Esophagus mucosa (tissue), 1 donor: ENCODE results near the gene CHST15. TPM values are rescaled to one million over a fixed set of nuclear protein-coding genes. Genes with fewer than 3 reads are reported as not detected.
A peak's percentile ranks its signal among the peaks of the same experiment; 100 is the strongest.

Experiments
- ATAC-seq: fragments of 200-7000 bp; cut with Tn5 transposase; one replicate; pipeline ENCODE4 v1.9.1; 2020
- total RNA-seq: library from RNA; stranded (reverse); gene quantifications from one replicate; pipeline ENCODE4 v1.2.4, GENCODE V29; 2023
- donor health status: DM: yes; HTN: yes; CAD: no.

CHST15 gene
- total RNA-seq, 1 donor from 2014 or later: 6.1 TPM

DNA sequence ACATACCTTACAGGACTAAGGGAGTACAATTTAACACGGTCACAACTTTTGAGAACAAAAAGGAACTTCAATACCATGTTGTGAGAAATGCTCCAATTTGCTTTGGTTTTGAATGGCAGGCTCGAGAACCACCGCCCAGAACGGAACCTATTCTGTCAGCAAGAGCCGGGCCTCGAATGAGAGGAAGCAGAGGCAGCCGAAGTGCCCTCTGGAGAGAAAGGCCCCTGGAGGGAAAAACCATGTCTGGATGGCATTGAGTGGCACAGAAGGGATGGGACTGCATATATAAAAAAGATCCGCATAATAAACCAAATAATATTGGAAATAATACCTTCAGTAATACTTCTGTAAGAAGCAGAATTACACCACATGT lies 85.6 kb downstream of the CHST15 start:
- no peak for ATAC-seq

DNA sequence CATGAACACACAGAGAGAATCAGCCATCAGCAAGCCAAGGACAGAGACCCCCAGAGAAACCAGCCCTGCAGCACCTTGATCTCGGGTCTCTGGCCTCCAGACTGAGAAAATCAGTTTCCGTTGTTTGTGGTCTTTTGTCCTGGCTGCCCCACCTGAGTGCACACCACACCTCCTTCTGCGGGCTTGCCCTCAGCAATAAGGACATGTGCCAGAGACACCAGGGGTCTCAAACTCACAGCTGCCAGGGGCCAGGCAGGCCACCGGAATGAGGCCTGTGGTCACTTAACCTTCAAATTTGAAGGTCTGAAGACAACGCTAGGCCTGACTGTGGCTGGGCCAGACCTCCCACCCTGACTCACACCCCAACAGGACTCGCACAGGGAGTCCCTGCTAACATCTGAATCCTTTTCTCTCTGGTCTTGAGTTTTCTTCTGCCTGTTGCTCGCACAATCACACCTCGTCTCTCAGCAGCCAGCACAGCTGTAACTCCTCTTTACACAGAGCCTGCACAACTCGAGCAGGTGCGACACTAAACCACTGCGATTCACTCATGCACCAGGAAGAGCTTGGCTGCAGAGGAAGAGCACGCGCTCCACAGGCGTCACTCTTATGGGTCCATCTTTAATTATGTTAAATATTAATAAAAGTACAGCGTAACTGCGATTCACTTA lies 86.2 kb downstream of the CHST15 start:
- no peak for ATAC-seq

DNA sequence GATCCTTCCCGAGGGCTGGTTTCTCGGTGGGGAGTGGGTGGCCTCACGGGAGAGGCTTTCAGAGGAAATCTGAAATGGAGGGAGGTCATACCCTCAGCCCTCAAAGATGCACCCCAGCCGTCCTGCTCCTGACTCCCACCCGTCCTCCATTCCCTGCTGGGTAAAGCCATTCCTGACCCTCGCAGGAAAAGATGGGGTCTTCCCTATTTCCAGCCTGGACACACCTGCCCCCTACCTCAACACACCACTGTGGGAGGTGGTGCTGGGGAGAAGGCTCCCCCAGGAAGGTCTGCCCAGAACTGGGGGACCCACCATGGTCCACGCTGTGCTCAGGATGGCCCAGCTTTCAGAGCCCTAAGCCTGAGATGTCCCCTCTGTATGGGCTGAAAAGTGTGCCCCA lies 86.9 kb downstream of the CHST15 start:
- no peak for ATAC-seq

DNA sequence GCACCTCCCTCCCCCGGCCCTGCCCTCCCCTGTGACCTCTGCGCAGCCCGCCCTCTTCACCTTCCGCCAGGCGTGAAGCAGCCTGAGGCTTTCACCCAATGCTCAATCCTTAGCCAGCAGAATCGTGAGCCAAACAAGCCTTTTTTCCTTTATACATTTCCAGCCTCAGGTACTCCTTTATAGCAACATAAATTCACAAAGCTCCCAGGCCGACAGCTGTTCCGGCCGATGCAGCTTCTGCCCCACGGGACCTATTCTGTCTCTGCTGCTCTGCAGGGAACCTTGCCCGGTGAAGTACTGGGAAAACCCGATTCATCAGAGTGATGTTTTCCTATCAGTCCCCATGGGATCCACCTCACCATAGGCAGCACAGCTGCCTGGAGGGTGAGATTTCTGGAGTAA lies 87.4 kb downstream of the CHST15 start:
- ATAC-seq: no peak

DNA sequence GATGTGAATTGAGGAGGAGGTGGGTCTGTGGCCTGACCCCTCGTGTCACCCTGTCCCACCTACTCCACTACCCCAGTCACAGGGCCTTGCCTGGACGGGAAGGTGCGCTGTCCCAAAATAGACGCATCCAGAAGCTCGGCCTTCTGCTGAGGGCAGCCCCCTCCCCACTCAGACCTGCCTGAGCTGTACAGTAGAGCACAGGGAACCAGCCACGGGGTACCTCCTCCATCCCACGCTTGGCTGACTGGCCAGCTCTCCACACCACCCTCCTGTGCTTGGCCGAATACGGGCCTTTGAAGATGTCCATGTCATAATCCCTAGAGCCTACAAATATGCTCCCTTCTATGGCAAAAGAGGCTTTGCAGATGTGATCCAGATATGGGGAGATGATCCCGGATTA lies 88.3 kb downstream of the CHST15 start:
- ATAC-seq: no peak

DNA sequence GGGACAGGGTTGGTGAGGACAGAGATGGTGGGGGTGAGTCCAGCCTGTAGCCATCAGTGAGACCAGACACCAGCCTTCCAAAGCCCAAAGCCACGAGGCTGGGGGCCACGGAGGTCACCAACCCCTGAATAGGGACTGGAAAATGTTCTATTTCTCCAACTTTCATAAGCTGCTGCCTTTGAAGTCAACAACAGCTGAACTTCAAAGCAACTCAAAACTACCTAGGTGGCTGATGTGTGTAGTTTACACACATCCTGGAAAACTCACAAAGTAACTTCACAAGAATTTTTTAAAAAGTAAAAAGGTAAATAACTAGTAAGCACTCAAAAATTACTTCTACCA lies 88.8 kb downstream of the CHST15 start:
- no peak for ATAC-seq

DNA sequence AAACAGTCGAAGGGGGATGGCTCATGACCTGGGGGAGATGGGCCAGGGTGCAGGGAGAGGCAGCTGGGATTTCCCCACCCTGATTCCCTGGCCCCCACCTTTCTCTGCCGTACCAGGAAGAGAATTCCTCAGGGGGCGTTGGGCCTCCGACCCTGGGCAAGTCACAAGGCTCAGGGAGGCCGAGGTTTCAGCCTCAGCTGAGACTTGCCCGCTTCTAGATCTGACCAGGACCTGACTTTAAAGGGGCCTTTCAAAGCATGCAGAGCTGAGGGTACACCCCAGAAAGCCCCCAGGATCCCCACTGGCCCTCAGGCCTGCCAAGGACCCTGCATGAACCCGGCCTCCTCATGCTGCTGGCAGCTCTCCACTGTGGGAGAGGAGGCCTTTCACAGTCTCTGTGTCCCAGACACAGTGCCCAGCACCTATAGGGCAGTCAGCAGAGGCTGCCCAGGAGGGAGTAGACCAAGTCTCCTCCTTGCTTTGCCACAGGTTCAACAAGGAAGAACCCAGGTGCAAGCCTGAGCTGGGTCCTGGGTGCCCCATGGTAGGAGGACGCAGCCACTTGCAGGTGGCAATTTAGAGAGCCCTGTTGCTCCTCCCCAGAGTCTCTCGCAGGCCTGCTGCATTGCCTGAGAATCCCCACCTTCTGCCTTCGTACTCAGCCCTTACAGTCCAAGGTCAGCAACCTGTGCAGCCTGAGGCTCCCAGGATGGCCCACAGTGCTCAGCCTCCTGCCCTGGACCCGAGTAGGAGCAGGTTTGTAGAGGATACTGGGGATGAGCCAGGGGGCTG lies 89.3 kb downstream of the CHST15 start:
- ATAC-seq: no peak

DNA sequence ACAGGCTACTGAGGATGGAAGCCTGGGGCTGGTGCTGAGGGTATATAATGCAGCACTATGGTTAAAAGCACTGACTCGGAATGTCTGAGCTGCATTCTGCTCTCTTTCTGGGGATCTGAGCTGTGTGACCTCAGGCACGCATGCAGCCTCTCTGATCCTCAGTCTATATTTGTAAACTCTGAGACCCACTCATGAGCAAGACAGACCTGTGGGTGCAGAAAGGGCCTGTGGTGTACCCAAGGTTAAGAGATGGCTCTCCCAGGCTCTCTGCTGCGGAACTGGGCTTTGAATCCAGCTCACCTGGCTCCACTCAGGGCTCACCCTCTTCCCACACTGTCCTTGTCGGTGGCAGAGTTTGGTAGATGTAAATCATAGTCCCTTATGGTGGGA lies 89.9 kb downstream of the CHST15 start:
- no peak for ATAC-seq

DNA sequence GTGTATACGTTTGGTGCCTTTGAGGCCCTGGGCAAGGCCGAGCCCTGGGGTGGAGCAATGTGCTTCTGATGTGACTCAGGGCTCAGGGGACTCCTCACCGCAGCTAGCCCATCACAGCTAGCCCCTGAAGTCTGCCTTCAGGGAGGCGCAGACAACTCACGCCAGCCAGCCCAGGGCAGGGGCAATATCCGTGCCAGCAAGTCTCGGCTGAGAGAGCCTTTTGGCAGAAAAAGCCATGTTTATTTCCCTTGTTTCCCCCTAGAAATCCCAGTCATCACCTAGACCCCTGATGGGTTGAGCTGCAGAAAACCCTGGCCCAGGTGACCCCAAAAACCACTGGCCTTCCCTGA lies 90.4 kb downstream of the CHST15 start:
- no peak for ATAC-seq

DNA sequence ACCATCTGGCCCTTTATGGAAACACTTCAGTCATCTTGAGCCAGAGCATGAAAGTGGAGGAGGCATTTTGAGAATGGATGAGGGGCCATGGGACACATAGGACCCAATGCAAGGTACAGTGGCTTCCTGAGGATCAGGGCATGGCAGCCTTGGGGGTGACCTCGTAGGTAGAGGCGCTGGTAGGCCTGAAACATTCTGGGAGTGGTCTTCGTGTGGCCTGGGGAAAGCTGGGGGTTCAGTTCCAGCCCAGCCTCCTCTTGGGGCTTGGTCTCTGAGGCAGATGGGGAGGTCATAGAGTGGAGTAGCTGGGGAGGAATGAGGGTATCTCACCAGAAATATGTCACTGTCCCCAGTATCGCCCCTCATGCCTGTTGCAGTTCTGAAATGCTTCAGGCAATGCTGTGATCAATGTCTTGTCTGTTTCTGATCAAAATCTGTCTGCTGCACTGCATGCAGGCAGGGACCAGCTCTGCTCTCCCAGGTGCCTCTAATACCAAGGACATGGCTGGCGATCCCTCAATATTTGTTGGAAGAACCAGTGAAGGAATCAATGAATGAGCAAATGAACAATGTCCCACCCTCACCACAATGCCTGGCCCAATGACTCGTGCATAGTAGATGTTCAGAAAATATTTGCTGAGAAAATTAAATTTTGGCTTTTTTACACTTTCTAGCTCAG lies 90.9 kb downstream of the CHST15 start:
- ATAC-seq: no peak

DNA sequence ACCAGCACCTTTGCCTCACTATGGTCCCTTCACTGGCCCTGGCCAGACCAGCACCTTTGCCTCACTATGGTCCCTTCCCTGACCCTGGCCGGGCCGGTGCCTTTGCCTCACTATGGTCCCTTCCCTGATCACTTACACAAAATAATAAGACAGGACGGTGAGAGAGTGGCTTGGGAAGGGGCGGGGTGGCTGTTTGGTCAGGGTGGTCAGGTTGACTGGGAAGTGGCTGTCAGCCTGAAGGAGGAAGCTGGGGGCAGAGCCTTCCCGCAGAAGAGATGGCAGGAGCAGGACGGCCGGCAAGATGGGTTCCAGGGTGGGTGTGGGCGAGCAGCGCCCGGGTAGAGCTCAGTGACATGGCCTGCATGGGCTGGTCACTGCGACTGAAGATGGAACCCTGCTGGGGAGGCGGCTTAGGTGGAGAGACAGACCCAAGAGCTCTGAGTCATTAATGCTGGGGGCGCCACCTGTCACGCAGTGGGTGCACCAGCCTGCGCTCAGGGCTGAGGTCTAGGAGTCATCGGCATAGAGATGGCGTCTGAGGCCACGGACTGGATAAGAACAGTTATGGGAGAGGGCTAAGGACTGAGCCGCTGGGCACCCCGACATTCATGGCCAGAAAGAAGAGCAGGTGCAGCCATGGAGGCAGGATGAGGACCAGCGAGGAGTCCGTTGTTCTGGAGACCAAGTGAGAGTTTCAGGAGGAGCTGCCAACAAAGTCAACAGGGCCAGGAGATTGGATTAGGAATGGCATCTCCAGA lies 91.8 kb downstream of the CHST15 start:
- no peak for ATAC-seq

DNA sequence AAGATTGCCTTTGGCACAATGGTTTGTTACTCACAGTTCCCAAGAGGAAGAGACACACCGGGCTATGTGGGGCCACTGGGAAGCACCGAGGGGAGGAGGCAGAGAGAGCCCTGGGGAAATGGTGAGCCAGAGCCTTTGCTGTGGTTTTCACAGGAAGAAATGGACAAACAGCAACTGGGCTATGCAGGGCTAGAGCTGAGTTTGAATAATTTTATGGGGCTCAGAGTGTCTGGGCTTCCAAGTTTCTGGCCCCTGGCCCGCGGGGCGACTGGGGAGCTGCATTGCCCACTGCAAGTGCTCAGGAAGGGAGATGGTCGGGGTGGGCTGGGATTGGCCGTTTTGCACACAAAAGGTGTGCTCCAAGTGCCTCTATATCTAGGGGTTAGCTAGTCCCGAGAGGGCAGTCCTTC lies 92.6 kb downstream of the CHST15 start:
- ATAC-seq: no peak

DNA sequence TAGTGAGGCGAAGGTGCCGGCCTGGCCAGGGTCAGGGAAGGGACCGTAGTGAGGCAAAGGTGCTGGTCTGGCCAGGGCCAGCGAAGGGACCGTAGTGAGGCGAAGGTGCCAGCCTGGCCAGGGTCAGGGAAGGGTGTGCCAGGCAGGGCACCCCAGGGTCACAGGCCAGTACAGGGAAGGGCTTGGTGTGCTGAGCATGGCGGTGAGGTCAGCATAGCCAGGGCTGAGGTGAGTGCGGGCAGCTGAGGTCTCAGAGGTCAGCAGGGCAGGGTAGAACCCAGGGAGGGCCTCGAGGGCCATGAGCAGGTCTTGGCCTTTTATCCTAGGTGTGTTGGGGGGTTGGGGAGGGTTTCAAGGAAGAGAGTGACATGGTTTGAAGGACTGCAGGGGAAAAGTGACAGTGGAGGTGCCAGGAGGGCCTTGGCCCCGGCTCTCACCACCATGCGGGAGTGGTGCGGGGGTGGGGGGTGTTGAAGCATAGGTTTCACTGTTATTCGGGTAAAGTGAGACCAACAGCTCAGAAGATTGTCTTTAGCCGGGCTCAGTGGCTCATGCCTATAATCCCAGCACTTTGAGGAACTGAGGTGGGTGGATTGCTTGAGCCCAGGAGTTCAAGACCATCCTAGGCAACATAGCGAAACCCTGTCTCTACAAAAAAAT lies 93.3 kb downstream of the CHST15 start:
- no peak for ATAC-seq

DNA sequence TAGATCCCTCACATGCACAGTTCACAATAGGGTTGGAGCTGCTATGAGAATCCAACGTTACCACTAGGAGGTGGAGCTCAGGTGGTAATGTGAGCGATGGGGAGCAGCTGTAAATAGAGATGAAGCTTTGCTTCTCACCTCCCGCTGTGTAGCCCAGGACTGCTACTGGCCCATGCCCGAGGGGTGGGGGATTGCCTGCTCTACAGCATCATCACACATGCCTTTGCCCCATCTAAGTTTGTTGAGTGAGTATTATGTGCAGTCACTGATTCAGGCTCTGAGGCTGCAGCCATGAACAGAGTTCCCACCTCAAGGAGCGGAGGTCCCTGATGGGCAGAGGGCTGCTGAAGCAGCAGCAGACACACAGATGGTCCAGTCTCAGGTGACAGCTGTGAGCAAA lies 94.1 kb downstream of the CHST15 start:
- no peak for ATAC-seq

DNA sequence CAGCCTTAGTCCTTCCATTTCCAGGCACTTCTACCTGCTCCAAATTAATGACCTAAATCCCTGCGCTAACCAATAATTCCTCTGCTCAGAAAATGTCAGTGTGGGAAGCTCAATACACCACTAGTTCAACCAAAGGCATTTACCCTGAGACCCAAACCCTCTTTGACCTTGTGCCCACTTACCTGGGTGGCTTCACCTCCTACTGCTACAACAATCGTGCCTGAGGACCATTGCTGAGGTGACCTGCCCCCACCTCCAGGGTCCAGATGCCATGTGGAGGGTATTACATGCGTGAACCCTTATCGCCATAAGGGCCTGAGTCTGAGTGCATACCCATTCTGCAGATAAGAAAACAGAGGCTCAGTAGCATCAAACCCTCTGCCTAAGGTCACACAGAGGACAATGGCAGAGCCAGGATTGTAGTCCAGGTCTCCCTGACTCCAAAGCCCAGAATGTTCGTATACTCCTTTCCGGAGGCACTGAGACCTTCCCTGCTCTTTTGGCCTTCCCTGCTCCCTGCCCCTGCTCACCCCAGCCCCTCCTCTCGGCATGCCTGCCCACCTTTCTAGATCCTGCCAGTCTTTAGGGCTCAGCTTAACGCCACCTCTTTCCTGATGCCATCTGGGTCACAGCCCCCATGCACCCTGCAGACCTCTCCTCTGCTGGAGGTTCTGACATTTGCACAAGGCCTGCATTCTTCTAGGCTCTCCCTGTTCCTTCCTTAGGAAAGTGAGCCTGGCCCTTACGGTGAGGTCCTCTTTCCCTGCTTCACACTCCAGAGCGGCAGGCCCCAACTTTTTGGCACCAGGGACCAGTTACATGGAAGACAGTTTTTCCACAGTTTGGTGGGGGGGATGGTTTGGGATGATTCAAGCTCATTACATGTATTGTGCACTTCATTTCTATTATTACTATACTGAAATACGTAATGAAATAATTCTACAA lies 94.9 kb downstream of the CHST15 start:
- ATAC-seq: no peak

DNA sequence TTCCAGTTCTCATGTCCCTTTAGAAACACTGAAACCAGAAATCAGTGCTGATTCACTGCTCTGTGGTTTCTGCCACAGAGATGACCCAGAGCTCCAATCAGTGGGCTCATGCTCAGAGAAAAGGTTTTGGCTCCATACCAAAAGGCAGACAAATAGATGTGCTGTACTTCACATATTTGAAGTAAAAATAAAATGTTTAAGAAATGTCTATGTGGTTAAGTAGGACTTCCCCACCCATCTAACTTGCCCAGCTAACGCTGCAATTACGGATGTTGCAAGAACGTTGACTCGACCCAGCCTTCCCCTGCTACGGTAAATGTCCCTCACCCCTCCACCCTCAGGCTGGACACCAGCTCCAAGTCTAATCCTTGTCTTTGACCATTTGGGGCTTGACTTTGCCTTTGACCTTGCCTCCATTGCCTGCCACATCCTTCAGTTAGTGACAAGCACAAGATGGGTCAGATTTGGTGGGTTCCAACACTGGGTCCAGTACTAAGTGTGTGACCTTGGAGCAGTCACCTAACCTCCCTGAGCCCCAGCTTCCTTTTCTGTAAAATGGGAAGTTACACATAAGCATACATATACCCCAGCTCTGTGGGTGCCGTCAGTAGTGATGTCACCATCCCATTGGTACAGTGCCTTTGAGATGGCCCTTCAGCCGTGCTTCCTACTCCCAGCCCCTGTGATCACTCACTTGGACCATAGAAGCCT lies 95.8 kb downstream of the CHST15 start:
- ATAC-seq: no peak

DNA sequence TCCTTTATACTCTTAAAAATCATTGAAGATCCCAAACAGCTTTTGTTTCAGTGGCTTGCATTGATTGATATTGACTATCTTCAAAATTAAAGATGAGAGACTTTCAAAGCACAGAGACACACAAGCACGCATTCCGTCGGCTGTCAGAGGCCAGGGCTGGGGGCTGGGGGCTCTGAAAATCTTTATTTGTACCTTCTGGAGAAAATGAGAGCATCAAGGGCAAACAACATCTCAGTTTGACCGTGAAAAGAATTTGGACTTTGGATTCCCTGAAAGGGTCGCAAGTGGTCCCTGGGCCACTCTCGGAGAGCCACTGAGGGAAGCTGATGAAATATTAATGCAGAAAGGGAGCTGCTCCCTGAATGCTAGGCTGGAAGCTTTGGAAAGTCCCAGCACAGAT lies 96.4 kb downstream of the CHST15 start:
- no peak for ATAC-seq

DNA sequence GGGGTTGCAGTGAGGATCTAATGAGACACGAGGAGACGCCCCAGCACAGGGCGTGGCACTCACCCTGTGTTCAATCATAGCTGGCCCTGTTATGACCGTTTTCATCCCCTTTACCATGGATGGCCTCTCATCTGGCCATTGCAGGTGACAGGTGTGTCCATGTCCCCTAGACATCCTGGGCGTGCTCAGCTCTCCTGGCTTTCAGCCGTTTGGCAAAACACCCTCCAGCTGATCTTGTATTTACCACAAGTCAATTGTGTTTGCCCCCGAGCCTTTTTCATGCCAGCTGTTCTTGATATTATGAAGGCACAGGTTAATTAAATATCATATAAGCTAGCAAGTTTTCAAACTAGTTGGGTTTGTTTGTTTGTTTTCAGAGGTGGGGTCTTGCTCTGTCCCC lies 97.1 kb downstream of the CHST15 start:
- ATAC-seq: no peak

DNA sequence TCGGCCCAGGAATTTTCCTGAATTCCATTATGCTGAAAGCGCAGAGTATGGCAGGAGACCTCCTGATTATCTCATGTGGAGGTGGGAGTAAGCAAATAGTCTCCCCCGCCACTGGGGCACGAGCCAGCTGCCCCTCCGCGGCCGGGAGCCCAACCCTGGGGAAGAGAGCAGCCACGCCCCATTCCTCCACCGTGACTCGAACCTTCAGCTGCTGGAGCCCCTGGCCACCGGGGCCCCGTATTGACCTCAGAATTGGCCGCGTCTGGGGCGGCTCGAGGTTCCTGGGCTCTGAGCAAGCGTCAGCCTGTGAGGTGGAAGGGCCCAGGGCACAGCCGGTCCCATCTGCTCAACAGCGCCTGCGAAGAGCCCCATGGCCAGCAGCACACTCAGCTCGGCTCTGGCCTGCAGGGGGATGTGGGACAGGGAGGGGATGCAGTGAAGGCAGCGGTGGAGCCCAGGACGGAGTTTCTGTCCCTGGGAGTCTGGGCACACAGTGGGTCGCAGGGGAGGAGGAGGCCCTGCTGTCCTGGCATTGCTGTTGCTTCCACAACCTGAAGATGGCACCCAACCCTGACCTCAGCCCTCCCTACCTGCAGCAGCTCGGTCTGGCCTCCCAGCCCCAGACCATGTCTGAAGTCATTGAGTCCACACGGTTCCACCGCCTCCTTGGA lies 97.8 kb downstream of the CHST15 start:
- peak; percentile 61 for ATAC-seq

DNA sequence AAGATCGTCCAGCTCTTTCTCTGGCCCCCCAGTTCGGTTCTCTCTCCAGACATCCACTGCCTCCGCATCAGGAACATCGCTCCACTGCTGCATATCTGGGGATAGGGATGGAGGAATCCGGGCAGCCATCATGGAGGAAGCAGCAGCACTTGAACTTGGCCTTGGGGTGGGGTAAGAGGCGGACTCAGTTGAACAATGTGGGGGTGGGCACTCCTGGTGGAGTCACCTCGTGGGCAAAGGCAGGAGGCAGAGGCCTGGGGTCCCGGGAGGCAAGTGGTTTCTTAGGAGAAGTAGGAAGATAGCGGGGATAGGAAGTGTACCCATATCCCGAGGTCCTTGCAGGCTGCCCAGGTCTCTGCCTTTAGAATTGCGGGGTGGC lies 98.3 kb downstream of the CHST15 start:
- ATAC-seq: peak; percentile 3
